OCI-LY7 (cell line): ENCODE results near the gene PAXX. TPM values are rescaled to one million over a fixed set of nuclear protein-coding genes. Genes with fewer than 3 reads are reported as not detected.
A peak's percentile ranks its signal among the peaks of the same experiment; 100 is the strongest.

Source experiments
- BruUV-seq: library from RNA; stranded (reverse); fragments of 400-500 nt; replicated peaks from 2 replicates; lab custom pipeline; 2021; lab: Mats Ljungman, UMichigan
- CTCF ChIA-PET: fragments of 300-600 bp; sonication (Branson Sonifier 250); formaldehyde crosslinking; loops from one replicate; lab custom pipeline; 2022; ENCODE audit warnings: antibody characterized with exemption; ENCODE audit not compliant: unreplicated experiment; lab: Charles Lee
- POLR2A ChIA-PET: fragments of 300-600 bp; sonication (Branson Sonifier 250); formaldehyde crosslinking; loops from one replicate; lab custom pipeline; 2022; ENCODE audit warnings: antibody characterized with exemption; lab: Charles Lee
- DNase-seq: peaks from one replicate; pipeline ENCODE4 v3.0.0-alpha.2; 2015; ENCODE audit warnings: low spot score
- H2AFZ ChIP-seq: fragments of 200-600 bp; sonication (generic), shearing (Covaris generic); 2 replicates; pipeline ENCODE4 v1.6.1; 2014; ENCODE audit warnings: mild to moderate bottlenecking, antibody characterized with exemption, low read length, moderate library complexity
- H3K27ac ChIP-seq: fragments of 200-600 bp; sonication (generic); 2 replicates; pipeline ENCODE4 v1.5.1; 2014; ENCODE audit warnings: mixed run types, low read depth, mild to moderate bottlenecking, moderate library complexity, low read length, inconsistent platforms; ENCODE audit not compliant: poor library complexity, severe bottlenecking
- H3K36me3 ChIP-seq: fragments of 200-600 bp; sonication (generic); 2 replicates; pipeline ENCODE4 v1.6.1; 2014; ENCODE audit warnings: mild to moderate bottlenecking, antibody characterized with exemption, low read length, moderate library complexity, mixed read lengths; ENCODE audit not compliant: insufficient read depth
- H3K4me1 ChIP-seq: fragments of 200-600 bp; sonication (generic); 2 replicates; pipeline ENCODE4 v1.5.1; 2014; ENCODE audit warnings: mild to moderate bottlenecking, low read length; ENCODE audit not compliant: insufficient read depth, poor library complexity, severe bottlenecking
- H3K4me2 ChIP-seq: fragments of 200-600 bp; sonication (generic); 2 replicates; pipeline ENCODE4 v1.6.1; 2014; ENCODE audit warnings: mild to moderate bottlenecking, low read length
- H3K4me3 ChIP-seq: fragments of 200-600 bp; sonication (generic); 2 replicates; pipeline ENCODE4 v1.5.1; 2014; ENCODE audit warnings: mild to moderate bottlenecking, low read depth, low read length; ENCODE audit not compliant: poor library complexity, severe bottlenecking
- H3K79me2 ChIP-seq: fragments of 200-600 bp; sonication (generic); 2 replicates; pipeline ENCODE4 v1.6.1; 2016; ENCODE audit warnings: low read depth, mild to moderate bottlenecking, low read length, moderate library complexity, mixed read lengths; ENCODE audit not compliant: insufficient read depth
- H3K9me2 ChIP-seq: fragments of 200-600 bp; sonication (generic); 2 replicates; pipeline ENCODE4 v1.6.1; 2016; ENCODE audit warnings: mild to moderate bottlenecking, low read length, mixed read lengths; ENCODE audit not compliant: insufficient read depth
- H3K9me3 ChIP-seq: fragments of 200-600 bp; sonication (generic); 2 replicates; pipeline ENCODE4 v1.6.1; 2014; ENCODE audit warnings: mild to moderate bottlenecking, mixed run types, low read length, mixed read lengths
- H4K20me1 ChIP-seq: fragments of 200-600 bp; sonication (generic); 2 replicates; pipeline ENCODE4 v1.6.1; 2014; ENCODE audit warnings: mild to moderate bottlenecking, antibody characterized with exemption, low read length, moderate library complexity, mixed read lengths; ENCODE audit not compliant: insufficient read depth
- EZH2phosphoT487 ChIP-seq: fragments of 200-600 bp; sonication (generic); IDR thresholded peaks from 2 replicates; pipeline ENCODE4 v1.6.1; 2018; ENCODE audit warnings: low read depth, borderline replicate concordance, mild to moderate bottlenecking, mixed run types, antibody characterized with exemption, low read length, moderate library complexity, mixed read lengths
- intact Hi-C: fragments of 100-400 bp; cut with micrococcal nuclease; formaldehyde crosslinking; loops from one replicate; pipeline ENCODE4 v1.10.0; 2022; ENCODE audit not compliant: unreplicated experiment
- total RNA-seq, 2 experiments: library from RNA; depleted of rRNA in 1 of 2; stranded (reverse); fragments of >200 nt in 1 of 2; shearing (Covaris generic) in 1 of 2; gene quantifications; 2 replicates each; pipeline ENCODE4 v1.2.3, GENCODE V29; 2014 to 2022
- TF ChIP-seq, protein P1 (sequence below): fragments of 200-600 bp; sonication (generic); conservative IDR thresholded peaks from 2 replicates; pipeline ENCODE4 v1.5.1; 2014; ENCODE audit warnings: mild to moderate bottlenecking, antibody characterized with exemption, low read length, moderate library complexity, mixed read lengths

The PAXX gene
- total RNA-seq, 2 experiments from 2014 or later: 45.7 to 63.5 TPM

DNA sequence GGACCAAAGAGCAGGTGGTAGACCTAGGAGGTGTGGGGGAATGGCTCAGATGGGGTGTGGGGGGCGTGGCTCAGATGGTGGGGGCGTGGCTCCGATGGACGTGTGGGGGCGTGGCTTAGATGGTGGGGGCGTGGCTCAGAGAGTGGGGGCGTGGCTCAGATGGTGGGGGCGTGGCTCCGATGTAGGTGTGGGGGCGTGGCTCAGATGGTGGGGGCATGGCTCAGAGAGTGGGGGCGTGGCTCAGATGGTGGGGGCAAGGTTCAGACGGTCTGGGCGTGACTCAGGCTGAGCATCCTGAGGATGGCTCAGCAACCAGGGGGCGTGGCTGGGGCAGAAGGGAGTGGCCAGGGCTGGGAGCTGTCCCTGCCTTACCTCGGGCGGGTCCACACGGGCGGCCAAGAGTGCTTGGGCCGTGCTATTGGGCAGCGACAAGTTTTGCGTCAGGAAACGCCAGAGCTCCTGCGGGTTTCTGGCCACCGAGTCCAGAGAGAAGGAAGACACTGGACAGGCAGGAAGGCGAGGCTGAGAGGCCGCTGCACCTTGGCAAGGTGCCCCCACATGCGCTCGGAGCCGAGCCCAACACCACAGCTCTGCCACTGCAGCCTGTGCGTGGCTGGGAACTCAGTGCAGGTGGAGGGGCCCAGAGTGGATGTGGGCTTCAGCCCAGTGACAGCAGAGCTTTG lies 29.9 kb downstream of the PAXX start:
- no peaks in the 10 kb centered on the region for H3K9me2 ChIP-seq
- BruUV-seq: no TSS peak
- POLR2A ChIA-PET: interaction anchor here (0.5 to 0.8 kb wide), 2 partner anchors 51 to 212 kb away, joined by 3 read pairs; no protein-coding TSS in a partner anchor
- peaks cover 26% of the 10 kb centered on the region for H3K4me1 ChIP-seq
- CTCF ChIA-PET: interaction anchor here (0.9 kb wide), 1 partner anchor 13 kb away, joined by 3 read pairs; no protein-coding TSS in a partner anchor
- no peaks in the 10 kb centered on the region for H3K9me3 ChIP-seq
- TF ChIP-seq EZH2phosphoT487: no peak
- TF ChIP-seq, protein P1, sequence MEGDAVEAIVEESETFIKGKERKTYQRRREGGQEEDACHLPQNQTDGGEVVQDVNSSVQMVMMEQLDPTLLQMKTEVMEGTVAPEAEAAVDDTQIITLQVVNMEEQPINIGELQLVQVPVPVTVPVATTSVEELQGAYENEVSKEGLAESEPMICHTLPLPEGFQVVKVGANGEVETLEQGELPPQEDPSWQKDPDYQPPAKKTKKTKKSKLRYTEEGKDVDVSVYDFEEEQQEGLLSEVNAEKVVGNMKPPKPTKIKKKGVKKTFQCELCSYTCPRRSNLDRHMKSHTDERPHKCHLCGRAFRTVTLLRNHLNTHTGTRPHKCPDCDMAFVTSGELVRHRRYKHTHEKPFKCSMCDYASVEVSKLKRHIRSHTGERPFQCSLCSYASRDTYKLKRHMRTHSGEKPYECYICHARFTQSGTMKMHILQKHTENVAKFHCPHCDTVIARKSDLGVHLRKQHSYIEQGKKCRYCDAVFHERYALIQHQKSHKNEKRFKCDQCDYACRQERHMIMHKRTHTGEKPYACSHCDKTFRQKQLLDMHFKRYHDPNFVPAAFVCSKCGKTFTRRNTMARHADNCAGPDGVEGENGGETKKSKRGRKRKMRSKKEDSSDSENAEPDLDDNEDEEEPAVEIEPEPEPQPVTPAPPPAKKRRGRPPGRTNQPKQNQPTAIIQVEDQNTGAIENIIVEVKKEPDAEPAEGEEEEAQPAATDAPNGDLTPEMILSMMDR: no peak
- H3K36me3 ChIP-seq: no peaks in the 10 kb centered on the region
- intact Hi-C loops: no loop called here
- H3K4me2 ChIP-seq: no peak overlapping the region
- H2AFZ ChIP-seq: no peak overlapping the region
- peak; percentile 89 for DNase-seq
- no peak overlapping the region for H3K27ac ChIP-seq
- no peaks in the 10 kb centered on the region for H3K79me2 ChIP-seq
- H4K20me1 ChIP-seq: no peaks in the 10 kb centered on the region
- H3K4me3 ChIP-seq: no peak overlapping the region

GRCh38 chr9:137022662-137023008 lies 30.4 kb downstream of the PAXX start:
- Histone ChIP-seq H2AFZ (no peak overlapping the region), H3K4me2 (no peak overlapping the region), H3K9me2 (no peaks in the 10 kb centered on the region), H3K9me3 (no peaks in the 10 kb centered on the region), H3K79me2 (no peaks in the 10 kb centered on the region), H3K36me3 (no peaks in the 10 kb centered on the region), H3K27ac (no peak overlapping the region), H3K4me1 (peaks cover 26% of the 10 kb centered on the region), H4K20me1 (no peaks in the 10 kb centered on the region), H3K4me3 (no peak overlapping the region)
- POLR2A ChIA-PET: interaction anchor here (0.8 kb wide), 1 partner anchor 212 kb away, joined by 3 read pairs; no protein-coding TSS in a partner anchor
- BruUV-seq: no TSS peak
- CTCF ChIA-PET: interaction anchor here (0.9 kb wide), 1 partner anchor 13 kb away, joined by 3 read pairs; no protein-coding TSS in a partner anchor
- no peak for DNase-seq
- intact Hi-C loops: no loop called here
- TF ChIP-seq EZH2phosphoT487: no peak
- TF ChIP-seq, protein P1: no peak

DNA sequence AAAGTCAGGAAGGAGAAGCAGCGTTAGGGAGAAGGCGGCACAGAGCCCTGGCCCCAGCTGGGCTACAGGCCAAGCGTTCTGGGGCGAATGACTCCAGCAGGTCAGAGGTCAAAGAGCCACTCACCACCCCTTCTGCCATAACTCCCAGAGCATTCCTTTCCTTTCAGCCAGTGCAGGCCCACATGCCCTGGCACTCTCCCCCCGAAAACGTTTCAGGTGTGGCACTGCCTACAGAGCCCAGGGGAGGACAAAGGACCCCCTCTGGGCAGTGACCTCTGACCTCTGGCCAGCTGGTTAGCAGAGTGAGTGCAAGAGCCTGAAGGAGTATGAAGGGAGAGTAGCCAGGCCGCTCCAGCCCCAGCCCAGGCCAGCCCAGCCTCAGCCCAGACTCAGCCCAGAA lies 30.9 kb downstream of the PAXX start:
- H3K4me1 ChIP-seq: peaks cover 26% of the 10 kb centered on the region
- no peak overlapping the region for H3K4me2 ChIP-seq
- H3K9me2 ChIP-seq: no peaks in the 10 kb centered on the region
- ChIA-PET CTCF (no interaction called here), POLR2A (no interaction called here)
- H2AFZ ChIP-seq: no peak overlapping the region
- DNase-seq: no peak
- TF ChIP-seq EZH2phosphoT487: no peak
- TF ChIP-seq, protein P1: no peak
- no peaks in the 10 kb centered on the region for H3K36me3 ChIP-seq
- H4K20me1 ChIP-seq: no peaks in the 10 kb centered on the region
- intact Hi-C loops: no loop called here
- no peaks in the 10 kb centered on the region for H3K79me2 ChIP-seq
- H3K4me3 ChIP-seq: no peak overlapping the region
- H3K27ac ChIP-seq: no peak overlapping the region
- no TSS peak for BruUV-seq
- no peaks in the 10 kb centered on the region for H3K9me3 ChIP-seq
